VCaP (cell line): Measurements from ENCODE around the gene PAK4.

Experiments used
- H3K27ac ChIP-seq: fragments of 450-650 bp; 2 replicates; pipeline ENCODE4 v1.5.1; 2017
- TF ChIP-seq, protein P1 (sequence below): fragments of 450-650 bp; conservative IDR thresholded peaks from 2 replicates; pipeline ENCODE4 v1.5.1; 2017; ENCODE audit warnings: mild to moderate bottlenecking, moderate library complexity

The PAK4 gene

GRCh38 chr19:39141929-39142328 is 16.3 kb downstream of the PAK4 start:
- peak overlapping the region; percentile 100 for H3K27ac ChIP-seq
- TF ChIP-seq, protein P1, sequence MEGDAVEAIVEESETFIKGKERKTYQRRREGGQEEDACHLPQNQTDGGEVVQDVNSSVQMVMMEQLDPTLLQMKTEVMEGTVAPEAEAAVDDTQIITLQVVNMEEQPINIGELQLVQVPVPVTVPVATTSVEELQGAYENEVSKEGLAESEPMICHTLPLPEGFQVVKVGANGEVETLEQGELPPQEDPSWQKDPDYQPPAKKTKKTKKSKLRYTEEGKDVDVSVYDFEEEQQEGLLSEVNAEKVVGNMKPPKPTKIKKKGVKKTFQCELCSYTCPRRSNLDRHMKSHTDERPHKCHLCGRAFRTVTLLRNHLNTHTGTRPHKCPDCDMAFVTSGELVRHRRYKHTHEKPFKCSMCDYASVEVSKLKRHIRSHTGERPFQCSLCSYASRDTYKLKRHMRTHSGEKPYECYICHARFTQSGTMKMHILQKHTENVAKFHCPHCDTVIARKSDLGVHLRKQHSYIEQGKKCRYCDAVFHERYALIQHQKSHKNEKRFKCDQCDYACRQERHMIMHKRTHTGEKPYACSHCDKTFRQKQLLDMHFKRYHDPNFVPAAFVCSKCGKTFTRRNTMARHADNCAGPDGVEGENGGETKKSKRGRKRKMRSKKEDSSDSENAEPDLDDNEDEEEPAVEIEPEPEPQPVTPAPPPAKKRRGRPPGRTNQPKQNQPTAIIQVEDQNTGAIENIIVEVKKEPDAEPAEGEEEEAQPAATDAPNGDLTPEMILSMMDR, result no peak

- H3K27ac ChIP-seq, result peak overlapping the region; percentile 100
- TF ChIP-seq, protein P1, result no peak
These were observed 17.0 kb downstream of the PAK4 start for GRCh38 chr19:39142630-39143029.

- peak overlapping the region; percentile 100 for H3K27ac ChIP-seq
These were observed 18.2 kb downstream of the PAK4 start for GRCh38 chr19:39143757-39144289.

DNA sequence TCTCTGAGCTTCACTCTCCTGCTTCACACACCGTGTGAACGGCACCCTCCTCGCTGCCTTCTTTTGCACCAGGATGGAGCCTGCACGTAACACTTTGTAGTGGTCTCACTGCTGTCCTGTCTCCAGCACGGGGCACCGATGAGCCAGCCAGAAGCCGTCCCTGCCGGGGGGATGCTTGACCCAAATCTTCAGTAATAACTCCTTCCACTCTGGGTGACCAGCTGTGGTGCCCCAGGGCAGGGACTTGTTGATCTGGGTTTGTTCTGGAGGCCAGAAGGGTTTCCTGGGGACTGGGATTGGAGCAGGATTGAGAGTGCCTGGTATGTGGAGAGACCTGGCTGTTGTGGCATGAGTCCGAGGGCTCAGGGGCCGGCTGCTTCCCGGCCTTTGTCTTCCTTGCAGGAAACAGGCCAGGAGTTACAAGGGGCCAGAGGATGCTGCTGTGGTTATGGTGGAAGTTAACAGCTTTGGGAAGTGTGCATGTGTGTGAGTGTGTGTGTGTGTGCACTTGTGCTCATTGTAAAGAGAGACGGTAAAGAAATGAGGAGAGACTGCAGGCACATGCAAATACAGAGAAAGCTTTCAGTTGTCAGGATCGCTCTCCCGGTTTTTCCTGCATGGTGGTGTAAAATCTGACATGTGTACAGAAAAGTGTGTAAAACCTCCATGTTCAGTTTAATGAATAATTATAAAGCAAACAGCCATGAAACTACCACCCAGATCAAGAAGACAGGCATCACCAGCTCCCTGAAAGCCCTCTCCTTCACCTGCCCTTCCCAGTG is 18.9 kb downstream of the PAK4 start:
- H3K27ac ChIP-seq, result peak overlapping the region; percentile 100
- TF ChIP-seq, protein P1, result no peak

DNA sequence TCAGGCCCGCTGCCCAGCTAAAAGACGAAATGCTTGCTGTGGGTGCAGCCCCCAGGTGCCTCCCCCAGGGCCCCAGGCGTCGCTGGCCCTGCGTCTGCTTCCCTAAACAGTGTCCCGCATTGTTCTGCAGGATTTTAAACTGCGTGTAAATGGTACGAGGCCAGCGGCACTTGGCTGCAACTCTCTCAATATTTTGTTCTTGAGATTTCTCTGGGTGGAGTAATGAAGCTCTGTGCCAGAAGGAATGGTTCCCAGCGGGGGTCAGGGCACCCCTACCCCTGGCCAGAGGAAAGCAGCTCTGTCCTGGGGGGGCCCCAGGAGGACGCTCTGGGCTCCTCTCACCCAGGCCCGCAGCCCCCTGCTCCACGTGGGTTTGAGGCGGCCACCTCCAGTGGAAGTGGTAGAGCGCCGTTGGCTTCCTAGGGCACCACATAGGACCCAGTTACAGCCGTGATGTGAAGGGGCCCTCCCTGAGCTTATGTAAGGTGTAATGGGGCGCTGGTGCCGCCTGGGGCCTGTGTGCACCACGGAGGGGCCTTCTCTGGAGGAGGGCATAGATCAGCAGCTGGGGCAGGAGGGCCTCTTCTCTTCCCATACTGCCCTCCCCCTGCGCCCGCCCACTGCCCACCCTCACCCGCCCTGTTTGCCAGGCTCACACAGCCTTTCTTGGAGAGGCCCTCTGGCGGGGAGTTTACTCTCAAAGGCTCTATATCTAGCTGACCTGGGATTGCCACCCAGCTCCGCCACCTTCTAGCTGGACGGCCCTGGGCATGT is 19.8 kb downstream of the PAK4 start:
- TF ChIP-seq, protein P1, result peak; percentile 63
- H3K27ac ChIP-seq, result peak overlapping the region; percentile 100

DNA sequence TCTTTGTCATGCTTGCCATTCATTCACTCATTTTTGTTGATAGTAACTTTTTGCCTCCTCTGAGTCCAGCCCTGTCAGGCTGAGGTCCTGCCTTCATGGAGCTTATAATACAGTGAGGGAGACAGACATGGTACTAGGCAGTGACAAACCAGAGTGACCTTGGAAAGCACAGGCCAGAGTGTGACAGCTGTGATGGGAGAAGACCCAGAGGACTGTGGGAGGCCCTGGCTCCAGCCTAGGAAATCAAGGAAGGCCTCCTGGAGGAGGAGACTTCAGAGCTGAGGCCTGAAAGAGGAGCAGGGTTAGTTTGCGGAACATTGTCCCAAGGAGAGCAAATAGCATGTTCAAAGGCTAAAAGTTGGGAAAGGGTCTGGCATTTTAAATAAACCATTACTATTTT is 20.5 kb downstream of the PAK4 start:
- TF ChIP-seq, protein P1, result no peak
- peak overlapping the region; percentile 100 for H3K27ac ChIP-seq

DNA sequence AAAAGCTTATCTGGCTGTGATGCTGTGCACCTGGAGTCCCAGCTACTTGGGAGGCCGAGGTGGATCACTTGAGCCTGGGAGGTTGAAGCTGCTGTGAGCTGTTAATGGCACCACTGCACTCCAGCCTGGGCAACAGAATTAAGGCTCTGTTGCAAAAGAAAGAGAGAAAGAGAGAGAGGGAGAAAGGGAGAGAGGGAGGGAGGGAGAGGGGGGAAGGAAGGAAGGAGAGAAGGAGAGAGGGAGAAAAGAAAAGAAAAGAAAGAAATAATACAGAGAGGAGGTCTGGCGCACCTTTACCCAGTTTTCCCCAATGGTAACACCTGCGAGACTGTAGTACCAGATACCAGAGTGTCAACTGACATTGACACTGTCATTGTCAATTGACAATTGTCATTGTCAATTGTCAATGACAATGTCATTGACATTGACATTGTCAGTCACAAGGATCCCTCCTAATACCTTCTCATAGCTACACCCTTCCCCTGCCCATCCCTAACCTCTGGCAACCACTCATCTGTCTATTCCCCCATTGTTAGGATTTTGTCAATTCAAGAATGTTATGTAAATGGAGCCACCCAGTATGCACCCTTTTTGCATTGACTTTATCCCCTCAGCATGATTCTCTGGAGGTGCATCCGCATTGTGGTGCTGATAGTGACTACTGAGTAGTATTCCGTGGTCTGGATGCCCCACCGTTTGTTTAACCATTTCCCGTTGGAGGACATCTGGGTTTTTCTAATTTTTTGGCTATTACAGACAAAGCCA is 21.3 kb downstream of the PAK4 start:
- TF ChIP-seq, protein P1, result no peak
- H3K27ac ChIP-seq, result peak overlapping the region; percentile 100
